ENCODE data around the gene ALG11.
"Not testable (repeated sequence)": the region's sequence is repeated elsewhere in the genome, so short reads cannot be mapped to it uniquely, and the experiment has no call there.

Gene ALG11

GRCh38 chr13:52029569-52029968 lies 17.4 kb downstream of the ALG11 start:
- DNase-seq (ENCODE audit: low spot score): no peak

GRCh38 chr13:52030401-52030800 lies 18.2 kb downstream of the ALG11 start:
- DNase-seq (ENCODE audit: low spot score): not testable (repeated sequence)

- no peak for DNase-seq (ENCODE audit: low spot score)
Observed at GRCh38 chr13:52033039-52033438, 20.8 kb downstream of the ALG11 start.

GRCh38 chr13:52034616-52035226 lies 22.5 kb downstream of the ALG11 start:
- DNase-seq (ENCODE audit: low spot score): no peak

GRCh38 chr13:52036037-52036436 lies 23.8 kb downstream of the ALG11 start:
- DNase-seq (ENCODE audit: low spot score): no peak

- DNase-seq (ENCODE audit: low spot score): no peak
Observed at GRCh38 chr13:52043675-52044074, 31.5 kb downstream of the ALG11 start.

- DNase-seq (ENCODE audit: low spot score): no peak
Observed at GRCh38 chr13:52047463-52047862, 35.3 kb downstream of the ALG11 start.

- no peak for DNase-seq (ENCODE audit: low spot score)
Observed at GRCh38 chr13:52048516-52048915, 36.3 kb downstream of the ALG11 start.

GRCh38 chr13:52051400-52051799 lies 39.2 kb downstream of the ALG11 start:
- no peak for DNase-seq (ENCODE audit: low spot score)

- DNase-seq (ENCODE audit: low spot score): no peak
Observed at GRCh38 chr13:52053460-52053859, 41.3 kb downstream of the ALG11 start.

GRCh38 chr13:52061064-52061463 lies 48.9 kb downstream of the ALG11 start:
- DNase-seq (ENCODE audit: low spot score): not testable (repeated sequence)

GRCh38 chr13:52061587-52061986 lies 49.4 kb downstream of the ALG11 start:
- no peak for DNase-seq (ENCODE audit: low spot score)

GRCh38 chr13:52067237-52067636 lies 55.0 kb downstream of the ALG11 start:
- DNase-seq (ENCODE audit: low spot score): no peak

GRCh38 chr13:52070929-52071523 lies 58.8 kb downstream of the ALG11 start:
- no peak for DNase-seq (ENCODE audit: low spot score)

Measured in CD4-positive, alpha-beta T cell treated with Interleukin-6 at 100 ng/mL for 8 hours (primary cell).